ENCODE measurements around the gene UFM1. TPM values are rescaled to one million over a fixed set of nuclear protein-coding genes. Genes with fewer than 3 reads are reported as not detected.

UFM1 gene
- total and polyA plus RNA-seq, 9 of the 15 experiments (the other 6 are each of a cell fraction or from before 2014, with no cell fraction given), result 26.3 to 58.5 (median 36.1) TPM

DNA sequence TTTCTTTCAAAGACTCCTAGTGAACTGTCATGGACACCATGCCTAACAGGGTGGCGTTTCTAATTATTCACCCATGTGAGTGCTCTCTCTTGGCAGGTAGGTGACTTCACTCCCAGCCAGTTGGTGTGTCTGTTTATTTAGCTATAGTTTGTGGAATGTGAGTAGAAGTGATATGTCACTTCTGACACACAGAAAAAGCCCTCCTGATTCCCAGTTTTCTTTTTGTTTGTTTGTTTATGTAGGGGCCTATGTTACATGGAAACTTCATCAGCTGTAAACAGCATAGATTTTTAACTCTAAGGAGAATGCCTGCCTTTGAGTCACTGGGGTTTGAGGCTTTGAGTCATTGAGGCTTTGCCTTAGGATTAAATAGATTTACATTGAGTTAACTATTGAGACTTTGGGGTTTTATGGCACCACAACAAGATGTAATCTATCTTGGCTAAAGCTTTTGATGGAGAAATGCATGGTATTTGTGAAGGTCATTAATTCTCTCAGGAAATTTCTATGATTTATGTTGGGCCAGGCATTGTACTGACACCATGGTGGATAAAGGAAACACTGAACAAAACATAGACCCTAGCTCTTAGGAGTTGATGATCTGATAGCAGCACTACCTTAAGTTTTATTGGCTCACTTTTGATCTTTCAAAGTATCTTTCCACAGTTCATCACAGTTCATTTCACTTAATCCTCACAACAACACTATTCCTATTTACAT, 45.3 kb downstream of the UFM1 start:
- WGBS (ENCODE audit: insufficient coverage, low coverage, missing lambda C conversion rate), result 0% methylated on average over 1 of the region's 1 CpG
- no peak overlapping the region for H3K4me3 ChIP-seq
- H3K9me1 ChIP-seq (ENCODE audit: control insufficient read depth, insufficient read depth, low read length), result no peaks in the 10 kb centered on the region
- ChIA-PET CTCF (ENCODE audit: low intra/inter-chr PET ratio) (no interaction called here), POLR2A (no interaction called here)
- no peak overlapping the region for H3K9ac ChIP-seq (ENCODE audit: insufficient read depth in 1 of 2, low read depth in 2 of 2, low read length in 2 of 2)
- no peak overlapping the region for H2AFZ ChIP-seq (ENCODE audit: low read depth, low read length)
- intact Hi-C loops (cut with micrococcal nuclease), result no loop called here
- in situ Hi-C loops (cut with MboI), result no loop called here
- TF ChIP-seq, protein P1, sequence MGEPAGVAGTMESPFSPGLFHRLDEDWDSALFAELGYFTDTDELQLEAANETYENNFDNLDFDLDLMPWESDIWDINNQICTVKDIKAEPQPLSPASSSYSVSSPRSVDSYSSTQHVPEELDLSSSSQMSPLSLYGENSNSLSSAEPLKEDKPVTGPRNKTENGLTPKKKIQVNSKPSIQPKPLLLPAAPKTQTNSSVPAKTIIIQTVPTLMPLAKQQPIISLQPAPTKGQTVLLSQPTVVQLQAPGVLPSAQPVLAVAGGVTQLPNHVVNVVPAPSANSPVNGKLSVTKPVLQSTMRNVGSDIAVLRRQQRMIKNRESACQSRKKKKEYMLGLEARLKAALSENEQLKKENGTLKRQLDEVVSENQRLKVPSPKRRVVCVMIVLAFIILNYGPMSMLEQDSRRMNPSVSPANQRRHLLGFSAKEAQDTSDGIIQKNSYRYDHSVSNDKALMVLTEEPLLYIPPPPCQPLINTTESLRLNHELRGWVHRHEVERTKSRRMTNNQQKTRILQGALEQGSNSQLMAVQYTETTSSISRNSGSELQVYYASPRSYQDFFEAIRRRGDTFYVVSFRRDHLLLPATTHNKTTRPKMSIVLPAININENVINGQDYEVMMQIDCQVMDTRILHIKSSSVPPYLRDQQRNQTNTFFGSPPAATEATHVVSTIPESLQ (CRISPR knock-in tag; IDR thresholded peaks at IDR 0.05), result no peak
- TF ChIP-seq, protein P2, sequence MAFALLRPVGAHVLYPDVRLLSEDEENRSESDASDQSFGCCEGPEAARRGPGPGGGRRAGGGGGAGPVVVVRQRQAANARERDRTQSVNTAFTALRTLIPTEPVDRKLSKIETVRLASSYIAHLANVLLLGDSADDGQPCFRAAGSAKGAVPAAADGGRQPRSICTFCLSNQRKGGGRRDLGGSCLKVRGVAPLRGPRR (CRISPR knock-in tag; IDR thresholded peaks at IDR 0.05), result no peak
- TF ChIP-seq ZZZ3 (IDR thresholded peaks at IDR 0.05), result no peak
- TF ChIP-seq ZSCAN29 (IDR thresholded peaks at IDR 0.05), result no peak
- TF ChIP-seq ZNF707 (CRISPR knock-in tag; conservative IDR thresholded peaks at IDR 0.05), result no peak
- TF ChIP-seq, protein P3, sequence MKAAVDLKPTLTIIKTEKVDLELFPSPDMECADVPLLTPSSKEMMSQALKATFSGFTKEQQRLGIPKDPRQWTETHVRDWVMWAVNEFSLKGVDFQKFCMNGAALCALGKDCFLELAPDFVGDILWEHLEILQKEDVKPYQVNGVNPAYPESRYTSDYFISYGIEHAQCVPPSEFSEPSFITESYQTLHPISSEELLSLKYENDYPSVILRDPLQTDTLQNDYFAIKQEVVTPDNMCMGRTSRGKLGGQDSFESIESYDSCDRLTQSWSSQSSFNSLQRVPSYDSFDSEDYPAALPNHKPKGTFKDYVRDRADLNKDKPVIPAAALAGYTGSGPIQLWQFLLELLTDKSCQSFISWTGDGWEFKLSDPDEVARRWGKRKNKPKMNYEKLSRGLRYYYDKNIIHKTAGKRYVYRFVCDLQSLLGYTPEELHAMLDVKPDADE (conservative IDR thresholded peaks at IDR 0.05; ENCODE audit: control insufficient read depth, low read depth, low read length), result no peak
- TF ChIP-seq, protein P4, sequence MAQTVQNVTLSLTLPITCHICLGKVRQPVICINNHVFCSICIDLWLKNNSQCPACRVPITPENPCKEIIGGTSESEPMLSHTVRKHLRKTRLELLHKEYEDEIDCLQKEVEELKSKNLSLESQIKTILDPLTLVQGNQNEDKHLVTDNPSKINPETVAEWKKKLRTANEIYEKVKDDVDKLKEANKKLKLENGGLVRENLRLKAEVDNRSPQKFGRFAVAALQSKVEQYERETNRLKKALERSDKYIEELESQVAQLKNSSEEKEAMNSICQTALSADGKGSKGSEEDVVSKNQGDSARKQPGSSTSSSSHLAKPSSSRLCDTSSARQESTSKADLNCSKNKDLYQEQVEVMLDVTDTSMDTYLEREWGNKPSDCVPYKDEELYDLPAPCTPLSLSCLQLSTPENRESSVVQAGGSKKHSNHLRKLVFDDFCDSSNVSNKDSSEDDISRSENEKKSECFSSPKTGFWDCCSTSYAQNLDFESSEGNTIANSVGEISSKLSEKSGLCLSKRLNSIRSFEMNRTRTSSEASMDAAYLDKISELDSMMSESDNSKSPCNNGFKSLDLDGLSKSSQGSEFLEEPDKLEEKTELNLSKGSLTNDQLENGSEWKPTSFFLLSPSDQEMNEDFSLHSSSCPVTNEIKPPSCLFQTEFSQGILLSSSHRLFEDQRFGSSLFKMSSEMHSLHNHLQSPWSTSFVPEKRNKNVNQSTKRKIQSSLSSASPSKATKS (CRISPR knock-in tag; IDR thresholded peaks at IDR 0.05), result no peak
- ATAC-seq (no peak), DNase-seq (ENCODE audit: extremely low read depth in 1 of 4, low spot score in 3 of 4) (no peak), FAIRE-seq (no peak)
- H3K36me3 ChIP-seq (ENCODE audit: control insufficient read depth, insufficient read depth, low read length), result no peaks in the 10 kb centered on the region
- H4K20me1 ChIP-seq (replicated peaks; ENCODE audit: control insufficient read depth, insufficient read depth, low read length), result no peaks in the 10 kb centered on the region
- H3K4me2 ChIP-seq (ENCODE audit: insufficient read depth, low read length), result no peak overlapping the region
- H3K27ac ChIP-seq (ENCODE audit: extremely low read depth, low read depth, low read length), result no peak overlapping the region
- BruUV-seq (replicated peaks), result no TSS peak
- no peaks in the 10 kb centered on the region for H3K4me1 ChIP-seq (replicated peaks in 1 of 2; ENCODE audit: control insufficient read depth in 2 of 2, insufficient read depth in 2 of 2, low read length in 2 of 2)
- no peaks in the 10 kb centered on the region for H3K9me3 ChIP-seq (replicated peaks; ENCODE audit: control insufficient read depth, insufficient read depth, low read depth, low read length)
- no peaks in the 10 kb centered on the region for H3K27me3 ChIP-seq (ENCODE audit: control insufficient read depth in 2 of 2, insufficient read depth in 2 of 2, low read length in 2 of 2)
- no peaks in the 10 kb centered on the region for H3K79me2 ChIP-seq (ENCODE audit: control insufficient read depth, insufficient read depth, low read length)
